Astrocyte of the spinal cord (primary cell): ENCODE data around the gene NUFIP2.

Experiments used
- DNase-seq: peaks from one replicate; pipeline ENCODE4 v3.0.0; 2011; ENCODE audit warnings: low read depth, low spot score
- H3K4me3 ChIP-seq: 2 replicates; pipeline ENCODE4 v1.5.1; 2011; ENCODE audit warnings: low read depth, mild to moderate bottlenecking, low read length, moderate library complexity
- CTCF ChIP-seq: IDR thresholded peaks from 2 replicates; pipeline ENCODE4 v1.5.1; 2012; ENCODE audit warnings: low read depth, mild to moderate bottlenecking, low read length, inconsistent platforms
- in situ Hi-C: cut with HindIII; loops from 2 replicates; pipeline ENCODE4 v1.10.0; 2017; ENCODE audit warnings: low sequenced_read_pairs

NUFIP2 gene

GRCh38 chr17:29247219-29247618, 46.7 kb downstream of the NUFIP2 start:
- H3K4me3 ChIP-seq = no peak overlapping the region
- TF ChIP-seq CTCF = no peak
- no peak for DNase-seq
- in situ Hi-C loops = no loop called here

GRCh38 chr17:29246628-29247027, 47.3 kb downstream of the NUFIP2 start, which contains the start of gene CRYBA1:
Gene CRYBA1, plus strand, starts transcription at chr17:29246859. Its CDS starts 5 bp downstream, at chr17:29246864.
- in situ Hi-C loops = no loop called here
- no peak within 1 kb of the TSS for H3K4me3 ChIP-seq
- no peak for TF ChIP-seq CTCF
- no peak for DNase-seq

- DNase-seq = no peak
- no peak for TF ChIP-seq CTCF
- in situ Hi-C loops = no loop called here
- no peak overlapping the region for H3K4me3 ChIP-seq
Measured at GRCh38 chr17:29245401-29245800, 48.5 kb downstream of the NUFIP2 start.

- TF ChIP-seq CTCF = peak; percentile 65
- no peak for DNase-seq
- in situ Hi-C loops = no loop called here
- no peak overlapping the region for H3K4me3 ChIP-seq
Measured at GRCh38 chr17:29243792-29244191, 50.2 kb downstream of the NUFIP2 start.

GRCh38 chr17:29242790-29243189, 51.2 kb downstream of the NUFIP2 start:
- in situ Hi-C loops = no loop called here
- no peak for DNase-seq
- H3K4me3 ChIP-seq = no peak overlapping the region
- no peak for TF ChIP-seq CTCF

GRCh38 chr17:29242051-29242450, 51.9 kb downstream of the NUFIP2 start:
- H3K4me3 ChIP-seq = no peak overlapping the region
- in situ Hi-C loops = no loop called here

More at GRCh38 chr17:29242051-29242450, 51.9 kb downstream of the NUFIP2 start:
- no peak for TF ChIP-seq CTCF
- no peak for DNase-seq
